SU-DHL-6 (cell line): ENCODE results near the gene CD160.

Source experiments
- H2AFZ ChIP-seq: fragments of 200-600 bp; sonication (generic); 2 replicates; pipeline ENCODE4 v1.6.1; 2014; ENCODE audit warnings: low read depth, mild to moderate bottlenecking, moderate library complexity, mixed read lengths, antibody characterized with exemption, low read length; ENCODE audit not compliant: severe bottlenecking
- H3F3A ChIP-seq: fragments of 200-600 bp; shearing (Covaris generic); 2 replicates; pipeline ENCODE4 v1.6.0; 2016; ENCODE audit warnings: antibody characterized with exemption, mild to moderate bottlenecking; ENCODE audit not compliant: insufficient read depth
- H3K27ac ChIP-seq: fragments of 200-600 bp; sonication (generic); 2 replicates; pipeline ENCODE4 v1.5.1; 2016; ENCODE audit warnings: low read depth, mild to moderate bottlenecking, low read length, moderate library complexity, mixed read lengths
- H3K27me3 ChIP-seq: fragments of 200-600 bp; sonication (generic), shearing (Covaris generic); 2 replicates; pipeline ENCODE4 v1.6.0; 2014; ENCODE audit warnings: mild to moderate bottlenecking, low read length
- H3K36me3 ChIP-seq: fragments of 200-600 bp; sonication (generic); 2 replicates; pipeline ENCODE4 v1.6.1; 2014; ENCODE audit warnings: mild to moderate bottlenecking, low read length, mixed read lengths
- H3K4me2 ChIP-seq: fragments of 300-600, 200-600 bp; shearing (Covaris generic), sonication (generic); 2 replicates; pipeline ENCODE4 v1.6.0; 2014; ENCODE audit warnings: low read length, low read depth, mild to moderate bottlenecking; ENCODE audit not compliant: poor library complexity, severe bottlenecking
- H3K4me3 ChIP-seq: fragments of 200-600 bp; sonication (generic); 2 replicates; pipeline ENCODE4 v1.5.1; 2014; ENCODE audit warnings: antibody characterized with exemption, low read length, mild to moderate bottlenecking, mixed read lengths; ENCODE audit not compliant: insufficient read depth, poor library complexity, severe bottlenecking
- H3K79me2 ChIP-seq: fragments of 200-600 bp; sonication (generic); 2 replicates; pipeline ENCODE4 v1.6.1; 2014; ENCODE audit warnings: mild to moderate bottlenecking, low read length, moderate library complexity; ENCODE audit not compliant: insufficient read depth
- H3K9ac ChIP-seq: fragments of 200-600 bp; sonication (generic); 2 replicates; pipeline ENCODE4 v1.7.0; 2014; ENCODE audit warnings: mild to moderate bottlenecking, low read length
- H3K9me2 ChIP-seq: fragments of 200-600 bp; sonication (generic); replicated peaks from 2 replicates; pipeline ENCODE4 v1.6.1; 2014; ENCODE audit warnings: low read length; ENCODE audit not compliant: insufficient read depth
- H3K9me3 ChIP-seq: fragments of 200-600 bp; sonication (generic); 2 replicates; pipeline ENCODE4 v1.6.1; 2014; ENCODE audit warnings: low read length, mixed read lengths; ENCODE audit not compliant: insufficient read depth
- H4K20me1 ChIP-seq: fragments of 200-600 bp; sonication (generic); 2 replicates; pipeline ENCODE4 v1.6.1; 2014; ENCODE audit warnings: low read depth, mild to moderate bottlenecking, antibody characterized with exemption, low read length, moderate library complexity, mixed read lengths
- CTCF ChIP-seq: fragments of 200-600 bp; sonication (generic); IDR thresholded peaks from one replicate; pipeline ENCODE4 v1.5.1; 2017; ENCODE audit warnings: antibody characterized with exemption, mild to moderate bottlenecking, low read length, moderate library complexity; ENCODE audit not compliant: insufficient read depth, poor library complexity, severe bottlenecking
- EZH2phosphoT487 ChIP-seq: fragments of 200-600 bp; sonication (generic), shearing (Covaris generic); conservative IDR thresholded peaks from 2 replicates; pipeline ENCODE4 v1.6.1; 2018; ENCODE audit warnings: mild to moderate bottlenecking, antibody characterized with exemption, low read length, moderate library complexity, mixed read lengths

Gene CD160

GRCh38 chr1:145771056-145771455 lies 51.8 kb downstream of the CD160 start:
- no peaks in the 10 kb centered on the region for H3K27me3 ChIP-seq
- H3K36me3 ChIP-seq: peaks cover 12% of the 10 kb centered on the region; the same call in 1 of the 2 replicates
- no peaks in the 10 kb centered on the region for H3K9me2 ChIP-seq
- H3K9ac ChIP-seq: no peak overlapping the region
- H3F3A ChIP-seq: peaks cover 6% of the 10 kb centered on the region; the same call in 1 of the 2 replicates
- no peaks in the 10 kb centered on the region for H3K9me3 ChIP-seq
- H3K4me3 ChIP-seq: no peak overlapping the region
- no peaks in the 10 kb centered on the region for H3K79me2 ChIP-seq
- no peak overlapping the region for H2AFZ ChIP-seq
- H3K4me2 ChIP-seq: no peak overlapping the region
- TF ChIP-seq EZH2phosphoT487: no peak
- no peak for TF ChIP-seq CTCF
- no peaks in the 10 kb centered on the region for H4K20me1 ChIP-seq
- H3K27ac ChIP-seq: no peak overlapping the region

DNA sequence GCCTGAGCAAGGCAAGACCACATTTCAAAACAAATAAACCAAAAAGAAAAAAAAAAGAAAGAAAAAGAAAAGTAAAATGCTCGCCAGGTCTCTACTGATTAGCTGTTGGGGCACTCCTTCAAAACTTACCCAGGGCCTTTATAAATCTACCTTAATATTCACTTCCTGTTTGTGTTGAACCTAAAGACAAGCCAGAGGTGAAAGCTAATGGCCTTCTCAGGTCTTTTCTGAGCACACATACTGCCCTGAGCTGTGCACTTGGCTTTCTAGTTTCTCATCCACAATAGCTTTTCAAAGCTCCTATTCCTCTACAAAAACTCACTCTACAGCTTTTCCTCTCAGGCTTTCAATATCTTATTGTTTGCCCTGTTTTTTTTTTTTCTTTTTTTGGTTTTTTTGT lies 54.1 kb downstream of the CD160 start:
- no peaks in the 10 kb centered on the region for H3K79me2 ChIP-seq
- H3K27me3 ChIP-seq: no peaks in the 10 kb centered on the region
- no peaks in the 10 kb centered on the region for H3K9me2 ChIP-seq
- H2AFZ ChIP-seq: no peak overlapping the region
- no peaks in the 10 kb centered on the region for H3K9me3 ChIP-seq
- TF ChIP-seq EZH2phosphoT487 (no peak), CTCF (no peak)
- H3K4me3 ChIP-seq: no peak overlapping the region
- no peak overlapping the region for H3K4me2 ChIP-seq
- peaks cover 6% of the 10 kb centered on the region; the same call in 1 of the 2 replicates for H3F3A ChIP-seq
- H3K27ac ChIP-seq: no peak overlapping the region
- peaks cover 12% of the 10 kb centered on the region; the same call in 1 of the 2 replicates for H3K36me3 ChIP-seq
- no peaks in the 10 kb centered on the region for H4K20me1 ChIP-seq
- H3K9ac ChIP-seq: no peak overlapping the region

GRCh38 chr1:145777357-145778145 lies 58.3 kb downstream of the CD160 start:
- no peaks in the 10 kb centered on the region for H3K9me2 ChIP-seq
- H3K9me3 ChIP-seq: no peaks in the 10 kb centered on the region
- no peak overlapping the region for H3K9ac ChIP-seq
- no peak for TF ChIP-seq CTCF
- no peak for TF ChIP-seq EZH2phosphoT487
- H2AFZ ChIP-seq: no peak overlapping the region
- no peaks in the 10 kb centered on the region for H3F3A ChIP-seq
- H3K36me3 ChIP-seq: no peaks in the 10 kb centered on the region
- H3K27ac ChIP-seq: no peak overlapping the region
- no peak overlapping the region for H3K4me3 ChIP-seq
- no peaks in the 10 kb centered on the region for H3K27me3 ChIP-seq
- H3K4me2 ChIP-seq: no peak overlapping the region
- no peaks in the 10 kb centered on the region for H3K79me2 ChIP-seq
- H4K20me1 ChIP-seq: no peaks in the 10 kb centered on the region
